GM10248 (cell line): ENCODE data around the gene ADRA2B.

ENCODE experiments used
- CTCF ChIA-PET: fragments of 300-600 bp; sonication (Branson Sonifier 250); formaldehyde crosslinking; extraction: SDS; loops from one replicate; lab custom pipeline; 2021; ENCODE audit warnings: antibody characterized with exemption; lab: Yijun Ruan, JAX
- POLR2A ChIA-PET: fragments of 350-650 bp; sonication (Branson Sonifier 250); formaldehyde crosslinking; extraction: SDS; loops from one replicate; lab custom pipeline; 2020; ENCODE audit warnings: antibody characterized with exemption; lab: Yijun Ruan, JAX
- DNase-seq: peaks from one replicate; pipeline ENCODE4 v3.0.0; 2012; ENCODE audit errors: extremely low spot score
- TF ChIP-seq, protein P1 (sequence below): IDR thresholded peaks from 2 replicates; pipeline ENCODE4 v1.5.1; 2012; ENCODE audit warnings: mild to moderate bottlenecking, low read depth; ENCODE audit errors: extremely low read depth, missing control alignments, control extremely low read depth

The ADRA2B gene

DNA sequence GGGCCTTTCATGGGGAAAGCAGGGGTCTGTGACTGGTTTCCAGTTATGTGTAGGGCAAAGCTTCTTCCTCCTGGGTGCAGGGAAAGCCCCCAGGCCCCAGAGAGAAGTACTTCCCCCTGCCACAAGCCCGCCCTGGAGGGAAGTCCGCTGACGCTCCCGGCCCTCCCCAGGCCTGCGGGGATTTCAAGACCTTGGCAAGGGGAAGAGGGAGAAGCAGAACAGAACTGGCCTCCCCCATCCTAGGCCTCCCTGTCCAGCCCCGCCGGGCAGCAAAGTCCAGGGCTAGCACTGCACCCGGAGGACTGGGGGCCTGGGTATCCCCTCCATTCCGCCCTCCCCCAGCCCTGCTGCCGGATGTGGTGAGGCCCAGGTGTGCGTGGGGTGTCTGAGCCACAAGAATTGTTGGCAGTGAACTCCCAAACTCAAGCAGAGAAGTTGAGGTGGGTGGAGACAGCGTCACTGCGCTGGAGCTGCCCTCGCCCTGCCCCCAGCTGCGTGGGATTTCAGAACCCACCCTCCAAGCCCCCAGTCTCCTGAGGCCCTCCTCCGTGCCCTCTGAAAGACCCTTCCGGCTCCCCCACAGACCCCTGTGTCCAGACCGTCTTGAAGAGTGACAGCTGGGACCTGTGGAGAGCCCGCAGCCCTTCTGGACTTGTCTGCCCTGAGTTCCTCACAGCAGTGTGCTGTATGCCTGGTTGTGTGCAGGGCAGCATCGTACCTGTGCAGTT, 29.9 kb upstream of the ADRA2B start:
- DNase-seq, result peak; percentile 84
- CTCF ChIA-PET, result interaction anchor here (0.9 to 20.4 kb wide), 4 partner anchors 8 to 115 kb away, joined by 3 to 658 read pairs (median 9); partner anchors contain the start of gene ASTL
- TF ChIP-seq, protein P1, sequence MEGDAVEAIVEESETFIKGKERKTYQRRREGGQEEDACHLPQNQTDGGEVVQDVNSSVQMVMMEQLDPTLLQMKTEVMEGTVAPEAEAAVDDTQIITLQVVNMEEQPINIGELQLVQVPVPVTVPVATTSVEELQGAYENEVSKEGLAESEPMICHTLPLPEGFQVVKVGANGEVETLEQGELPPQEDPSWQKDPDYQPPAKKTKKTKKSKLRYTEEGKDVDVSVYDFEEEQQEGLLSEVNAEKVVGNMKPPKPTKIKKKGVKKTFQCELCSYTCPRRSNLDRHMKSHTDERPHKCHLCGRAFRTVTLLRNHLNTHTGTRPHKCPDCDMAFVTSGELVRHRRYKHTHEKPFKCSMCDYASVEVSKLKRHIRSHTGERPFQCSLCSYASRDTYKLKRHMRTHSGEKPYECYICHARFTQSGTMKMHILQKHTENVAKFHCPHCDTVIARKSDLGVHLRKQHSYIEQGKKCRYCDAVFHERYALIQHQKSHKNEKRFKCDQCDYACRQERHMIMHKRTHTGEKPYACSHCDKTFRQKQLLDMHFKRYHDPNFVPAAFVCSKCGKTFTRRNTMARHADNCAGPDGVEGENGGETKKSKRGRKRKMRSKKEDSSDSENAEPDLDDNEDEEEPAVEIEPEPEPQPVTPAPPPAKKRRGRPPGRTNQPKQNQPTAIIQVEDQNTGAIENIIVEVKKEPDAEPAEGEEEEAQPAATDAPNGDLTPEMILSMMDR, result no peak
- POLR2A ChIA-PET, result interaction anchor here (2.2 to 7.4 kb wide), 4 partner anchors 7 to 28 kb away, joined by 13 to 43 read pairs (median 33); partner anchors contain the start of gene ASTL

- ChIA-PET CTCF (interaction anchor here (1.1 to 20.4 kb wide), 2 partner anchors 21 to 115 kb away, joined by 4 to 658 read pairs; no protein-coding TSS in a partner anchor), POLR2A (interaction anchor here (2.2 to 7.4 kb wide), 3 partner anchors 13 to 28 kb away, joined by 13 to 43 read pairs (median 37); no protein-coding TSS in a partner anchor)
Measured at GRCh38 chr2:96145848-96146152, 29.4 kb upstream of the ADRA2B start.

DNA sequence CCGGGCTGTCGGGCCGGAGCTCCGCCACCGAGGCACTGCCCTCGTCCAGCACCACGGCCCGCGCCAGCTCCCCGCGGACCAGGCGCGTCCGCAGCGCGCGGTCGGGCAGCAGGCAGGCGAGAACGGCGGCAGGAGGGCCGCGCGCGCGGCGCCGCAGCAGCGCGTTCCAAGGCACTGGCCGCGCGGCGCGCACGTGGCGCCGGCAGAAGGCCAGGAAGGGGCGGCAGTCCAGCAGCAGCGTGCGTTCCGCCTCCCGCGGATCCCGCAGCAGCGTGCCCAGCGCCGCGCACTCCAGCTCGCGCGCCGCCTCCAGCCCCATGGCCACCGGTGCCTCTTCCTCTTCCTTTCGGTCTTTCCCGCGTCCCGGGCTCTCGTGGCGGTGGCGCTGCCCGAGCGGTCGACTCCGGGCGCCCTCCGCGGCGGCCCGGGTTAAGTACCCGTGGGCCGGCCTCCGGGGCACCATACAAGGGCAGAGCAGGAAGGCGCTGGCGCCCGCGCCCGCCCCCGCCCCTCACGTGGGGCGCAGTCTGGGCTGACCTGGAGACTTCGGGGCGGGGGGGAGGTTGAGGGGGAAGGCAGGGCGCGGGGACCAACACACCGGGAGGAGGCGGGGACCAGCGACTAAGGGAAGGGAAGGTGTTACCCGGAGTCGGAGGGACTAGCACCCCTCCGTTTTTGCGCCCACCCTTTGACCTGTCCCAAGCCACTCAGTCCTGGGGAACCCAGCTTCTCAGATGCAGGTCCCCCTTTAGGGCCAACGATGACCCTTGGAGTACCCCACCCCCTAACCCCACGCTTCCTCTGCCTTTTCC, 28.9 kb upstream of the ADRA2B start, which contains the start of gene DUSP2:
TSS of gene DUSP2 (minus strand) at position 405 of the 812 bp plus-strand sequence. CDS start at position 319, 86 bp downstream.
- TF ChIP-seq, protein P1, result no peak
- CTCF ChIA-PET, result interaction anchor here (1.1 to 20.4 kb wide), 2 partner anchors 22 to 116 kb away, joined by 4 to 658 read pairs; no protein-coding TSS in a partner anchor
- POLR2A ChIA-PET, result interaction anchor here (0.6 to 7.4 kb wide), 11 partner anchors 9 to 196 kb away, joined by 3 to 43 read pairs (median 4); partner anchors contain the start of genes NCAPH and STARD7
- peak; percentile 95 for DNase-seq

More at GRCh38 chr2:96145848-96146152, 29.4 kb upstream of the ADRA2B start:
- TF ChIP-seq, protein P1, result no peak
- no peak for DNase-seq

GRCh38 chr2:96144481-96145035, 28.2 kb upstream of the ADRA2B start:
- CTCF ChIA-PET, result interaction anchor here (1.7 to 20.4 kb wide), 2 partner anchors 10 to 23 kb away, joined by 3 to 658 read pairs; no protein-coding TSS in a partner anchor
- TF ChIP-seq, protein P1, result no peak
- no peak for DNase-seq
- POLR2A ChIA-PET, result interaction anchor here (0.8 to 7.4 kb wide), 10 partner anchors 9 to 191 kb away, joined by 3 to 43 read pairs (median 4); partner anchors contain the start of genes NCAPH and STARD7

DNA sequence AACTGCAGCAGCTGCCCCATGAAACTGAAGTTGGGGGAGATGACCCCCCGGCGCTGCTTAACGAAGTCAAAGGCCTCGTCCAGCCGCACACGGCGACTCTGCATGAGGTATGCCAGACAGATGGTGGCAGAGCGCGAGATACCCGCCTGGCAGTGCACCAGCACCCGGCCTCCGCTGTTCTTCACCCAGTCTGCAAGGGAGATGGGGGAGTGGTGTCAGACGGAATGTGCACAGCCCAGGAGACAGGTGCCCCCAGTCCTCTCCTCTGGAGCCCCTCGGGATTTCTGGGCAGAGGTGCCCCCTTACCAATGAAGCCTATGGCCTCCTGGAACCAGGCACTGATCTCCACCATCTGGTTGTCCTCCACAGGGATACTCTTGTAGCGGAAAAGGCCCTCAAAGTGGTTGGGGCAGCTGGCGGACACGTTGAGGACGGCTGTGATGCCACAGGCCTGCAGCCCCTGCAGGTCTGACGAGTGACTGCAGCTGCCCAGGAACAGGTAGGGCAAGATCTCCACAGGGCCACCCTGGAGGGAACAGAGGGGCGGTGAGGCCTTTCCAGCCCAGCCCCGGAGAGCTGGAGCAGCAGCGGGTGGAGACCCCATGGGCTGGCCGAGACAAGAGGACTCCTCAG, 27.6 kb upstream of the ADRA2B start:
- POLR2A ChIA-PET, result interaction anchor here (1.3 to 7.4 kb wide), 6 partner anchors 13 to 65 kb away, joined by 4 to 43 read pairs (median 22); partner anchors contain the start of gene STARD7
- no peak for DNase-seq
- CTCF ChIA-PET, result interaction anchor here (1.4 to 20.4 kb wide), 3 partner anchors 9 to 37 kb away, joined by 3 to 658 read pairs (median 3); no protein-coding TSS in a partner anchor
- TF ChIP-seq, protein P1, result peak; percentile 22
